Gastrocnemius medialis (tissue), 4 donors: ENCODE measurements around the gene IL1RL1.

ENCODE experiments used
- CTCF ChIP-seq, 5 experiments: fragments of 450-650 bp in 3 of 5; fragments of 200-600 bp in 2 of 5; sonication (generic) in 2 of 5; IDR thresholded peaks in 4 of 5; conservative IDR thresholded peaks in 1 of 5; 1 replicate in 4 of 5; 2 replicates in 1 of 5; pipeline ENCODE4 v1.5.1; 2016 to 2019; ENCODE audit warnings: antibody characterized with exemption in 5 of 5, mild to moderate bottlenecking in 3 of 5, moderate library complexity in 3 of 5
- POLR2A ChIP-seq, 2 donors: fragments of 450-650 bp; IDR thresholded peaks; one replicate each; pipeline ENCODE4 v1.6.1; 2017; ENCODE audit warnings: antibody characterized with exemption in 2 of 2, mild to moderate bottlenecking in 2 of 2, moderate library complexity in 2 of 2

- TF ChIP-seq CTCF (IDR thresholded peaks at IDR 0.05 in 4 of 5, conservative IDR thresholded peaks at IDR 0.05 in 1 of 5) (no peak), POLR2A (IDR thresholded peaks at IDR 0.05) (no peak)
Measured at GRCh38 chr2:102282678-102283091, 28.7 kb upstream of the IL1RL1 start.
